GM19395 (cell line): ENCODE results near the gene MYO1D.

Experiments
- ATAC-seq: cut with Tn5 transposase; IDR thresholded peaks from one replicate; pipeline ENCODE4 v1.9.1; 2021; ENCODE audit warnings: mild to moderate bottlenecking, moderate library complexity; ENCODE audit not compliant: unreplicated experiment

MYO1D gene

DNA sequence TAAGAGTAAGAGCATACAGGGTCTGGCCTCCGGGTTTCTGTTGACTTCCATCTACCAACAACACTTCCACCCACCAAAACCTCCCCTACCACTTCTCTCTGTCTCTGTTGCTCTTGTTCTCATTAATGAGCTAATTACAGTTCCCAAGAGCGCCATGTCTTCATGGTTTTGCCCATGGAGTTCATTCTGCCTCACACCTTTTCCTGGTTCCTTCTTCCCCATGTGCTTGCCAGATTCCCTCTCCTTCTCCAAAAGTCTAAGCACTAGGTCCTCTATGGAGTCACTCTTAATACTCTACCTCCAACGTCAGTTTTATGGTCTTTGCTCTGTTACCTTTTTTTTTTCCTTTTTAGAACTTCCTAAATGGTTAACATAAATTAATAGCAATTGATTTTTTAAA lies 92.8 kb downstream of the MYO1D start:
- no peak for ATAC-seq

DNA sequence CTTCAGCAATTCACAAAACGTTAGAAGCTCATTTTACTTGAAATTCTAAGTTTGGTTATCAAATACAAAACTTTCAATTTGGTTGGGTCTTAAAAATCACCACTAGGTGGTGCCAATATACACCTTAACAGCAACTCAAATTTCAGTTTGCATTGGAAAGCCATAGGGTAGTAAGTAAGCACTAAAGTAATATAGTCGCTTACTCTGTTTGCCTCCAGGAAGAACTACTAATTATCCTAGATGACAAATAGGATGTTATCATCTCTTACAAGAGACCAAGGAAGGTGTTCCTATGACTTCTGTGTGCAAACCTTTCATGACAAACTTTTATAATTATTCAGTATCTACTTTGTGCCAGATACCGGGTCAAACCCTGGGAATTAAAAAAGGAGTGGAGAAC lies 93.3 kb downstream of the MYO1D start:
- no peak for ATAC-seq

DNA sequence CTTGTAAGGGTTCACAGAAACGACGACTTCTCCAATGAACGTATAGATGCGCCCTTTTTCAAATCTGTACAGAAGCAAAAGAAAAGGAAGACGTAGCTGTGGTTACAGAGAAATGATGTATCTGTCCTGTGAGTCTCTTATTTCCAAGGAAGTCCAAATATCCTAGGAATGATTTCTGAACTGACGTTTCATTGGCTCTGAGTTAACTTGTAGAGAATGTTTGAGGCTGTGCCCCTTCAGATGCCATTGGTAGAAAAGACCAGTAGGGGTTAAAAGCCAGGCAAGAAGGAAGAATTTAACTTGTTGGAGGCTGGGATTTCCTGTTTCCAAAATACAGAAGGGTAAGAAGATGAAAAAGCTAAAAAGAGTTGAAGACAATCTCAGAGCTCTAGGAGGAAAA lies 96.2 kb downstream of the MYO1D start:
- no peak for ATAC-seq

DNA sequence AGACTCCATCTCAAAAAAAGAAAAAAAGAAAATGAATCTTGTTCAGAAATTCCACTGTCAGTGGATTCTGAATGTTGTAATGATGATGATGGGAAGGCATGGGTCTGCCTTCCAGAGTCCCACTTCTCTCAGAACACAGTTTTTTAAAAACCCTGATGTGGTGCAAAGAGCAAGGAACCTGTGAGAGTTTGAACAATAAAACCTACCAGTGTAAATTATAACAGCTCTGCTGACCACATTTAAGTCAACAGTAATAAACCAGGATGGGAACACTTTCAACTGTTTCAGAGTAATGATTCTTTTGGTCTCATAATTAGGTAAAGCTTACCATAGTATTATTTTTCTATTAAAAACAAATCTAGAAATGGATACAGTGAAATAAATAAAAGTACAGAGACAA lies 99.0 kb downstream of the MYO1D start:
- ATAC-seq: no peak

DNA sequence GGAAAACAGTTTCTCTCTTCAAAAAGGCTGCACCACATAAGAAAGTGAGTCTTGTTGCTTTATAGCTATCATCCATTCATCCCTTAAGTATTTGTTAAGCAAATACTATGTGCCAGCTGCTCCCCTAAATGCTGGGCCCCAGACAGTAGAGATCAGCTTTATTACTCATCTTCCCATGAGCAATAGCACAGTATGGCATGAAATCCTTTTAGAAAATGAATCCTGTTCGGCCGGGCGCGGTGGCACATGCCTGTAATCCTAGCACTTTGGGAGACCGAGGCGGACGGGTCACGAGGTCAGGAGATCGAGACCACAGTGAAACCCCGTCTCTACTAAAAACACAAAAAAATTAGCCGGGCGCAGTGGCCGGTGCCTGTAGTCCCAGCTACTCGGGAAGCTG lies 99.5 kb downstream of the MYO1D start:
- ATAC-seq: no peak

DNA sequence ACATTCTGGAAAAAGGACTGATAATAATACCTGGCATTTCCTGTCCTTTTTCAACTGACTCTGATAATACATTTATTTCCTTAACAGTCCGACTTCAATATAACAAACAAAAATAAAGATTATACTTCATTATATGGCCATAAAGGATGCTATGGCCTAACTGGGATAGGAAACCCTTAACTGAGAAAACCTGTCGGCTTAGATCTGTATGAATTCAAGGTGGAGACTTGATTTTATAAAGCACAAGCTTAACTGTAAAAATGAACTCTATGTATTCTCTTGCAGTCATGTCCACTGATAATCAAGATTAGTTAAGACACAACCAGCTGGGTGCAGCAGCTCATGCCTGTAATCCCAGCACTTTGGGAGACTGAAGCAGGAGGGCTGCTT lies 102.2 kb downstream of the MYO1D start:
- ATAC-seq: no peak

DNA sequence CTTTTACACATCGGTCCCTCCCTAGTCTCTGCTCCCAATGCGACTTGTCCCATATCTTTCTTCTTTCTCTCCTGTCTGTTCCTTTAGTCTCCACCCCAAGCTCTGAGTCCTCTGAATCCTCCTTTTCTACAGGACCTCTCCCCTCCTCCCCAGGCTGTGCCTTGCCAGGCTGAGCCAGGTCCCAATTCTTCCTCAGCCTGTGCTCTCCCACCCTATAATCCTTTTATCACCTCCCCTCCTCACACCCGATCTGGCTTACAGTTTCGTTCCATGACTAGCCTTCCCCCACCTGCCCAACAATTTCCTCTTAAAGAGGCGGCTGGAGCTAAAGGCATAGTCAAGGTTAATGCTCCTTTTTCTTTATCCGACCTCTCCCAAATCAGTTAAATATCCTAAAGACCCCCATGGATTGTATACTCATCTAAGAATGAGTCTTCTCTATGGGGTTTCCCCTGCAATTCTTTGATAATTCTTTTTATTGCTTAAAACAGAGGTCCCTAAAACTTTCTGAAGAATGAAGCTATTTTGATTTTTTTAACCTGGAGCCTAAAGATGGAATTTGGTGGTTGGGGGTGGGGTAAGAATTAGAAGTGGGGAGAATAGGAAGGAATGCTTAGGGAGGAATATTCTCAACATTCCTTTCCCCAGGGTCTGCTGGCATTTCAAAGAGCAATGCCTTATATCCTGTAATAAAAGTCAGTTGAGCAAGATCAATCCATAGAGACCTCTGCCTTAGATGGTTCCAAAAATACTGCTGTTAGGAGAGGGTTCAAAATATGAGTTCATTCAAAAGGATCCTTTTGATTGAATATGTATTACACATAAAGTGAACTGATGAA lies 102.8 kb downstream of the MYO1D start:
- ATAC-seq: no peak

DNA sequence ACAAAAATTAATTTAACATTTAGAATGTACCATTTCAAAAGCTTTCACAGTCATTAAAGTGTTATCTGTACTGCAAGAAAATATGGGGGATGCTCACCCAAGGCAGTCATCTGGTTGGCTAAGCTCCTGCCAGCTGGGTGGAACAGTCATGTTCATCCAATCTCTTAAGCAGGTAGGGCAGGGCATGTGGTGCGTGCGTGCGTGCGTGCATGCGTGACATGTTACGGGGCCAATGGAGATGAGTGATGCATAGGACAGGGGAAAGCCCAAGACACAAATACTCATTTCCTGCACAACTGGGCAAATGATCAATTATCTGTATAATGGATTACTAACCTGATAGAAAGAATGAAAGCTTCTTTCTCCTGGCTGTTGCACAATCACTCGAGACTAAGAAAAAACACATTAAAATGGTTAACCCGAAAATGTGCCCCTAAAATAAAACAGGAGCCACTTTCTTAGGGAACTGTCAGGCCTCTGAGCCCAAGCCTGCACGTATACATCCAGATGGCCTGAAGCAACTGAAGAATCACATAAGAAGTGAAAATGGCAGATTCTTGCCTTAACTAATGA lies 104.4 kb downstream of the MYO1D start:
- no peak for ATAC-seq

DNA sequence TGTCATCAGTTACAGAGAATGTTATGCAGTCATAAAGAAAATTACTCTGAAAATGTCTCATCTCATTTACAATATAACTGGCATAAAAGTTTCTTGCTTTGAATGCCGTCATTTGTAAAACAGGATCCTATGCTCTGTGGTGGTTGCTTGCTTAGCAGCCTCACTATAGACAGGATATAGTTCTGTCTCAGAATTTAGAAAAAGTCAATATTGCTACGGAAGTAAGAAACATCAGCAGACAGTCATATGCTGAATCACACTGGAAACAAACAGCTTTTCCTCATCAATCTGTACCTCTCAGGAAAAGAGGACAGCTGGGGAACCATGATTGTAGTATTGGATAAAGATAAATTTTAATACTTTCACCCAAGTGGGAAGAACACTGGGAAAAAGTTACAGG lies 105.5 kb downstream of the MYO1D start:
- ATAC-seq: no peak

DNA sequence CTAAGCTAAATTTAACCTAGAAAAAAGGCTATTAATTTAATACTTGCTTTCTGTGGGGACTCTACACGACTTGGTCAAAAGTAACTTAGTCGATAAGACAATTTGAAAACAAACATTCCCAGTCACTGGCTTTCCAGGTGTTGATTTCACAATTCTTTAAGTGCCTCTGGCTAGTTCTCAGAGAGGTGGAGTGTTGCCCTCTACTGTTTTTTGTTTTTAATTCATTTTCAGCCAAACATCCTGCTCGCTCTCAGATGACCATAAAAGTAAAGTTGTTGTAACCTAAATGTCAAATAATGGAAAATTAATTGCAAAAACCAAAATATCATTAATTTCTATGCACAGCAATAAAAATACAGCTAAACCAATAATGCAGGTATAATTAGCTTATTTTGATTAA lies 107.1 kb downstream of the MYO1D start:
- no peak for ATAC-seq

DNA sequence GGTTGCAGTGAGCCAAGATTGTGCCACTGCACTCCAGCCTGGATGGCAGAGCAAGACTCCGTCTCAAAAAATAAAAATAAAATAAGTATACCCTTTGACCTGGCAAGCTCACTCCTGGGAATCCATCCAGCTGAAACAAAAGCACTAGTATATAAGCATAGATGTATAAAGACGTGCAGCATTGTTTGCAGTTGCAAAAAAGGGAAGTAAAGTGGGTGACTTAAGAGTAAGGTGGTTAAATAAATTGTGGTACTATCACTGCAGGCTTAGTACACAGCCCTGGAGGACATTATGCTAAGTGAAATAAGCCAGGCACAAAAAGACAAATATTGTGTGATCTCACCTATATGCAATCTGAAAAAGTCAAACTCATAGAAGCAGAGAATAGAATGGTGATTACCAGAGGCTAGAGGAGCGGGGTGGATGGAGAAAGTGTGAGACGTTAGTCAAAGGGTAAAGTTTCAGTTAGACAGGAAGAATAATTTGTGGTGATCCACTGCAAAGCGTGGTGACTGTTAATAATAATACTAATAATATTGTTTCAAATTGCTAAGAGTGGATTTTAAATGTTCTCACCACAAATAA lies 113.0 kb downstream of the MYO1D start:
- ATAC-seq: no peak

DNA sequence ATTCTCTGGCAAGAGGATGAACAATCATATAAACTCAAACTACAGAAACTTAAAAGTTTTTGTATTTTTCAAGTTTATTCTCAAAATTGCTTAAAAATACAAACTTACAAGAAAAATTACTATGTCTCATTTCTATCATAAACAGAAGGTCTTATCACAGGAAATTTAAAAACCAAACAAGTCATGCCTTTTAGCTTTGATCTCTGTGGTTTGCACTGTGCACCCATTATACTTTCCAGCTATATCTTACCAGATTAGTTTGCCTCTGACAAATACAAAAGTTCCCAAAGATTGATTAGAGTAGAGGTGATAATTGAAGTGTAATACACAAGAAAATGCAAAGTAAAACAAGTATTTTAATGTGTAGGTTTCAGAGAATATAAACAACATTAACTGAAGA lies 117.4 kb downstream of the MYO1D start:
- ATAC-seq: no peak

DNA sequence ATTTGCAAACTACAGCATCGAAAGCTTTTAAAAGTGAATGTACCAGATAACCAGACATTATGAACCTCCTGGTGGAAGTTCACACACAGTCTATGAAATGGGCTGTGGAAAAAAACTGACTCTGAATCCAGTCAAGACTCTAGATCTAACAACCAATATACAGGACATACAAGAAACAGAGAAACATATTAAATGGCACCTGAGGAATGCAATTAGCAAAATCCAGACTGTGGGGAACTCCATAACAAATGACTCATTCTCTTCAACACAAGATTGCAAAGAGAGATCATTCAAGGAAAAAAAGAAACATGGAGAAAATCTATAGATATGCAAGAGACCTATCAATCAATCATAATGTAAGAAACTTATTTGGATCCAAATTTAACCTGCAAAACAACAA lies 119.0 kb downstream of the MYO1D start:
- no peak for ATAC-seq

DNA sequence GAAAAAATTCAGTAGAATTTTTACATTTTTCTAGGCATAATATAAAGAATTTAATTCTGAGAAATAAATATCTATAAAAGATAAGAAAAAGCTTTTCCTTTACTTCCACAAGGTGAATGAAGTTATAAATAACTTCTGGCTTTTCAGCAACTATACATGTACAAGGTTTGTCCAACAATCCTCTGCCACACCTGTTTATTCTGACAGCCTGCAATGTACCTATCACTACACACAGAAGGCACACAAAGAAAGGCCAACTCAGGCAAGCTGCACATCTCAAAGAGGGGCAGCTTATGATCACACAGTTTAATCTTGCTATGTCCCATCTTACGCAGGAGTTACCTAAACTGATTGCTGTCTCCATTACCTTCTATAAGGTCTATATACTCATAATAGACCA lies 120.2 kb downstream of the MYO1D start:
- no peak for ATAC-seq

DNA sequence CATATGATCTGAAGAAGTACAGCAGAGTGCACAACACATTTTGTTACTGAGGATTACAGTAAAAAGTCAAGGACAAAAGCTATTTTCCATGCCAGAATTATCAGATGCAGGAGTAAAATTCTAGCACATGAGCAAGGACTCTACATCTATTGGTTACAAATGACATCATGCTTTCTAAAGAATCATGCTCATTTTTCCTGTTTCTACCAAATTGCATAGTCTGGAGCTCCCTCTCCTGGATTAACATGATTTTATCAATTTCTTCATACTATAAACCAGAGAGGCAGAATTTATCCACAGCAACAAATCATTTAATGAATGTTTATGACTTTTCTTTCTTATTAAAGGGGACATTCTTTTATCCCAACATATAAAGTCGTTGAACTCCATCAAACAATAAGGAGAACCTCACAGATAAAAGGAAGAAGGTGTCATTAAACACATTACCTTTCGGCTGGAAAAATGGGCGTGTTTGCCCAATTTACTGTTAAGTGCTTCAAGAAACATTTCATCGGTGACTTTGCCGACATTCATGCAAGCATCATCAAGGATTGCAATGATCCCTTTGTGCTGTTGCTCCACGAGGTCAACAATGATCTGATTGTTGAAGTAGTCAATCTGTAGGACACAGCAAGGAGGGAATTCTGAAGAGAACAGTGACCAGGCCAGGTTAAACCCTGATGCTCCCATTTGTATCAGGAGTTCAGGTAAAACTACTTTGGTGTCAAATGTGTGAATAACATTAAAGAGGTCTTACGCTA lies 121.7 kb downstream of the MYO1D start:
- ATAC-seq: no peak

DNA sequence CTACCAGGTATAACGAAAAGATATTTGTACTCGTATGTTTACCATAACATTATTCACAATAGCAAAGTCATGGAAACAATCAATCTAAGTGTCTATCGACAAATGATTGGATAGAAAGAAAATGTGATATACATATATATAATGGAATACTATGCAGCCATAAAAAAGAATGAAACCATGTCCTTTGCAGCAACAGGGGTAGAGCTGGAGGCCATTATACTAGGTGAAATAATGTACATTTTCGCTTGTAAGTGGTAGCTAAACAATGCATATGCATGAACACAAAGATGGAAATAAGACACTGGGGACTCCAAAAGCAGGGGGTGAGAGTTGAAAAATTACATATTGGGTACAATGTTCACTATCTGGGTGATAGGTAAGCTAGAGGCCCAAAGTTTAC lies 124.0 kb downstream of the MYO1D start:
- ATAC-seq: no peak

DNA sequence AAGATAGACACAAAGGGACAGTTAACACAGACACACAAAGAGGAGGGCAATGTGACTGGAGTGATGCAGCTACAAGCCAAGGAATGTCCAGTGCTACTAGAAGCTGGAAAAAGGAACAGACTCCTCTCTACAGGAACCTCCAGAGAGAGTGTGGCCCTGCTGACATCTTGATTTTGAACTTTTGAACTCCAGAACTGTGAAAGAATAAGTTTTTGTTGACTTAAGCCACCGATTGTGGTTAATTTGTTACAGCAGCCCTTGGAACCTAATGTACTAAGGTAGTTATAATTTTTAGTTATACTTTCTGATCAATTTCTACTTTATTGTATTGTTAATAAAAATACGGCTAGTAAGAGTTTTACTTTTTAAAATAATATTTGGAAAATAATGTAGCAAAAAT lies 129.1 kb downstream of the MYO1D start:
- ATAC-seq: no peak

DNA sequence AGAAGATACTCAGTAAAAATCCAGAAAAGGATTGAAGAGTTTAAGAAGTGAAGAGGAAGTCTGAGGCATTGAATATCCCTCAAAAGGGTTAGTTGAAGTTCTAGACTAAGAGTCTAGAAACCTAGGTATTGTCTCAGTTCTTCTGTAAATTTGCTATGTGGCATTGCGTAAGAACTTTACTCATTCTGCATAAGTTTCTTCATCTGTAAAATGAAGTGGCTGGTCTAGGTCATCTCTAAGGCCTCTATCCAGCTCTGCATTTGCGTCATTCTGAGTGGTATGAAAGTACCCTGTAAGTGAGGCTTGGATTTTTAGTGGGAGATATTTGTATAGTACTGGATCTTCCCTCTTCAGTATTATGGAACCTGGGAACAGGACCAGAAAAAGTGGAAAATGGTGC lies 130.2 kb downstream of the MYO1D start:
- ATAC-seq: no peak

DNA sequence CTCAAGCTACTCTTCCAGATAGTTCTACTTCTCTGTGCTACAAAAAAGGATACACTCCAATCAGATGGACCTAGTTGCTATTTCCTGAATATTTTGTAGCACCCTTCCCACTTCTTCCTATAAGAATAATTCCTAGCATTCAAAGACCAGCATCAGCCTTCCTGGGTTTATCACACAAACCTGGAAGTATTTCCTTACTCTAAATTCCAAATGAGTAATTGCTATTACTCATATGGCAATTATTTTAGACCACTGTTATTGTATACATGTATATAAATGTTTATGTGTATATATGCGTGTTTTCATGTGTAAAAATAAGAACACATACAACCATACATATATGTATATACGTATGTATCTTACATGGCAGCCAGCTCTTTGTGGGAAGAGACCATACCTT lies 130.6 kb downstream of the MYO1D start:
- ATAC-seq: no peak

DNA sequence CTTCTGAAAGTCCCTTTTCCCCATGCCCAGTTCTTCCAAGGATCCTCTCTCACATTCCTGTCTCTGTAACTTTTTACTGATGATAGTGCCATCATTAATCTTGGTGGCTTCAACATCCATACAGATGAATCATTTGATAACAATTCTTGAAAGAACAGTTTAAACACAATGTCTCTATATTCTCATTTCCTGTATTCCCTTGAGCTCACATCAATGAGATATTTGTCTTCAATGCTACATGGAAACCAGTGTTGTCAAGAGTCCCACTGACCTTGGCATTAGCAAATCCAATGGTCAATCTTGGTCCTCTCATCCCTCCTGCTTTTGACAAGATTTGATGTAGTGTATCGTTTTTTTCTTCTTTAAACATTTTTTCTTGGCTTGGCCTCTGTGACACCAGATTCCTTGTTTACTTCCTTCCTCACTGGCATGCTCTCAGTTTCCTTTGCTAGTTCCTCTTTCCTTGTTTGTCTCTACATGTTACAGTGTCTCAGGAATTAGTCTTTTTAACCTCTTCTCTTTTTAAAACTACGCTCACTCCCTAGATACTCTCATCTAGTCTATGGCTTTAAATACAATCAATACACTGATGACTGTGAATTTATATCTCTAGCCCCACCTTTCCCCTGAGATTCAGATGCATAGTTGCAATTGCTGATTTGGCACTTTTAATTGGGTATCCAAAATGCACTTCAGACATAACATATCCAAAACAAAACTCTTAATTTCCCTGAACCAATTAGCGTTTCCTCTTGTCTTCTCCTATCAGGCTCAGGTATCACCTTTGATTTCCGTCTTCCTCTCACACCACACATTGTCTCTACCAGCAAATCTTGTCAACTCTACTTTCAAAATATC lies 134.0 kb downstream of the MYO1D start:
- ATAC-seq: no peak

DNA sequence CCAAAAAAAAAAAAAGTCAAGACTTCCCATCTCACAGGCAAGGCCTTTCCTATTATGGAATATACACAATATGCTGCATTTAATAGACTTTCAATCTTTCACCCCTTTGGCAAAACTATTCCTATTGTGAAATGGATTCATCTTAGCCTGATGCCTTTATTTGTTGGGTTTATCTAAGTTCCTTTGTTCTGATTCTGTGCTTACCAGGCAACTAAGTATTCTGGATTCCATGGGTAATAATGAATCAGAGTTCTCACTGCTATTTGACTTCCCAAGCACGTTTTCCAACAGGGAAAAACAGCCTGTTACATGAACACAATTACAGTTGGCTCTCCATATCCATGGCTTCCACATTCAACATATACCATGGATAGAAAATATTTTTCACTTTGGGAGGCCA lies 135.5 kb downstream of the MYO1D start:
- no peak for ATAC-seq
